CD4-positive, alpha-beta T cell treated with Interferon alpha-2 for 1 hour (primary cell): ENCODE data around the gene PHF3.

Source experiments
- DNase-seq, 2 donors: peaks; one replicate each; pipeline ENCODE4 v3.0.0-alpha.2; 2020 to 2022

PHF3 gene

GRCh38 chr6:63649847-63650265 lies 14.3 kb downstream of the PHF3 start:
- no peak for DNase-seq

- no peak for DNase-seq
Observed at GRCh38 chr6:63652980-63653379, 17.4 kb downstream of the PHF3 start.

GRCh38 chr6:63660757-63661156 lies 25.2 kb downstream of the PHF3 start:
- no peak for DNase-seq

- no peak for DNase-seq
Observed at GRCh38 chr6:63661769-63662168, 26.2 kb downstream of the PHF3 start.

GRCh38 chr6:63663147-63663955 lies 27.7 kb downstream of the PHF3 start:
- no peak for DNase-seq

GRCh38 chr6:63663956-63664281 lies 28.3 kb downstream of the PHF3 start:
- no peak for DNase-seq

- DNase-seq, result no peak
Observed at GRCh38 chr6:63671098-63671754, 35.6 kb downstream of the PHF3 start.

- DNase-seq, result no peak
Observed at GRCh38 chr6:63672582-63673129, 37.1 kb downstream of the PHF3 start.

- DNase-seq, result no peak
Observed at GRCh38 chr6:63673692-63674091, 38.1 kb downstream of the PHF3 start.

- DNase-seq, result no peak
Observed at GRCh38 chr6:63674635-63675034, 39.0 kb downstream of the PHF3 start.

- no peak for DNase-seq
Observed at GRCh38 chr6:63675138-63675537, 39.5 kb downstream of the PHF3 start.

- no peak for DNase-seq
Observed at GRCh38 chr6:63676412-63677114, 41.0 kb downstream of the PHF3 start.

GRCh38 chr6:63677282-63677681 lies 41.7 kb downstream of the PHF3 start:
- DNase-seq, result no peak

GRCh38 chr6:63683071-63683603 lies 47.5 kb downstream of the PHF3 start:
- no peak for DNase-seq

- DNase-seq, result peak in 1 of 2 donors; percentile 12
Observed at GRCh38 chr6:63685446-63686379, 50.1 kb downstream of the PHF3 start.

- DNase-seq, result no peak
Observed at GRCh38 chr6:63689421-63689820, 53.8 kb downstream of the PHF3 start.

- no peak for DNase-seq
Observed at GRCh38 chr6:63690221-63690620, 54.6 kb downstream of the PHF3 start.

GRCh38 chr6:63705707-63706106 lies 70.1 kb downstream of the PHF3 start:
- DNase-seq, result no peak

GRCh38 chr6:63706630-63707029 lies 71.0 kb downstream of the PHF3 start:
- DNase-seq, result no peak

- DNase-seq, result no peak
Observed at GRCh38 chr6:63708631-63709030, 73.0 kb downstream of the PHF3 start.

- DNase-seq, result no peak
Observed at GRCh38 chr6:63709148-63709547, 73.5 kb downstream of the PHF3 start.

- DNase-seq, result no peak
Observed at GRCh38 chr6:63713332-63713731, 77.7 kb downstream of the PHF3 start.
